PC-3 (cell line): ENCODE data around the gene EGLN2. TPM values are rescaled to one million over a fixed set of nuclear protein-coding genes. Genes with fewer than 3 reads are reported as not detected.
"Not testable (repeated sequence)": the region's sequence is repeated elsewhere in the genome, so short reads cannot be mapped to it uniquely, and the experiment has no call there.

Source experiments
- ATAC-seq: fragments of 200-7000 bp; cut with Tn5 transposase; 2 replicates; pipeline ENCODE4 v1.9.1; 2020; ENCODE audit warnings: mild to moderate bottlenecking, moderate library complexity
- BruUV-seq: library from RNA; stranded (reverse); fragments of 400-500 nt; replicated peaks from 2 replicates; lab custom pipeline; 2021; lab: Mats Ljungman, UMichigan
- CTCF ChIA-PET: fragments of 300-600 bp; sonication (Branson Sonifier 250); formaldehyde crosslinking; loops from one replicate; lab custom pipeline; 2022; ENCODE audit warnings: antibody characterized with exemption; lab: Charles Lee
- POLR2A ChIA-PET: fragments of 300-600 bp; sonication (Branson Sonifier 250); formaldehyde crosslinking; loops from one replicate; lab custom pipeline; 2022; ENCODE audit warnings: antibody characterized with exemption; ENCODE audit not compliant: unreplicated experiment; lab: Charles Lee
- DNase-seq: peaks from one replicate; pipeline ENCODE4 v3.0.0-alpha.2; 2015
- H2AFZ ChIP-seq: fragments of 300-600 bp; sonication (generic); 2 replicates; pipeline ENCODE4 v1.6.0; 2016; ENCODE audit warnings: antibody characterized with exemption, low read length
- H3F3A ChIP-seq: fragments of 300-600 bp; sonication (generic); one replicate; pipeline ENCODE4 v1.6.0; 2017; ENCODE audit warnings: antibody characterized with exemption, low read length, control low read depth, mild to moderate bottlenecking; ENCODE audit not compliant: unreplicated experiment
- H3K27ac ChIP-seq: fragments of 300-600 bp; sonication (generic); 2 replicates; pipeline ENCODE4 v1.5.1; 2016; ENCODE audit warnings: mild to moderate bottlenecking, low read length
- H3K27me3 ChIP-seq: fragments of 300-600 bp; sonication (generic); 2 replicates; pipeline ENCODE4 v1.6.1; 2016; ENCODE audit warnings: low read length, mixed read lengths
- H3K36me3 ChIP-seq: fragments of 300-600 bp; sonication (generic); 2 replicates; pipeline ENCODE4 v1.6.1; 2016; ENCODE audit warnings: low read depth, mixed run types, low read length, mixed read lengths
- H3K4me1 ChIP-seq: fragments of 300-600 bp; sonication (generic); 2 replicates; pipeline ENCODE4 v1.5.1; 2016; ENCODE audit warnings: low read length; ENCODE audit not compliant: insufficient read depth
- H3K4me2 ChIP-seq: fragments of 300-600 bp; sonication (generic); 2 replicates; pipeline ENCODE4 v1.6.0; 2016; ENCODE audit warnings: low read length
- H3K4me3 ChIP-seq: fragments of 300-600 bp; sonication (generic); 2 replicates; pipeline ENCODE4 v1.5.1; 2016; ENCODE audit warnings: mild to moderate bottlenecking, low read length, mixed read lengths
- H3K79me2 ChIP-seq: fragments of 300-600 bp; sonication (generic); 2 replicates; pipeline ENCODE4 v1.6.1; 2017; ENCODE audit warnings: low read length, mixed read lengths
- H3K9ac ChIP-seq: fragments of 300-600 bp; sonication (generic); 2 replicates; pipeline ENCODE4 v1.6.0; 2016; ENCODE audit warnings: mild to moderate bottlenecking, low read length
- H3K9me2 ChIP-seq: fragments of 300-600 bp; sonication (generic); replicated peaks from 2 replicates; pipeline ENCODE4 v1.6.1; 2016; ENCODE audit warnings: mixed run types, low read length, mixed read lengths
- H3K9me3 ChIP-seq: fragments of 300-600 bp; sonication (generic); 2 replicates; pipeline ENCODE4 v1.6.1; 2016; ENCODE audit warnings: low read length, mixed read lengths
- H4K20me1 ChIP-seq: fragments of 300-600 bp; sonication (generic); 2 replicates; pipeline ENCODE4 v1.6.1; 2016; ENCODE audit warnings: low read length, mixed read lengths
- CTCF ChIP-seq: fragments of 300-600 bp; sonication (generic); conservative IDR thresholded peaks from 2 replicates; pipeline ENCODE4 v1.5.1; 2017; ENCODE audit warnings: antibody characterized with exemption, low read depth, mild to moderate bottlenecking, low read length
- EZH2 ChIP-seq: fragments of 300-600 bp; sonication (generic); IDR thresholded peaks from one replicate; pipeline ENCODE4 v1.6.1; 2017; ENCODE audit warnings: antibody characterized with exemption, mild to moderate bottlenecking, low read length; ENCODE audit not compliant: unreplicated experiment
- EZH2phosphoT487 ChIP-seq: fragments of 300-600 bp; sonication (generic); IDR thresholded peaks from 2 replicates; pipeline ENCODE4 v1.6.1; 2018; ENCODE audit warnings: mild to moderate bottlenecking, antibody characterized with exemption, low read length, borderline replicate concordance
- intact Hi-C: fragments of 100-400 bp; cut with micrococcal nuclease; formaldehyde crosslinking; loops from 2 replicates; pipeline ENCODE4 v1.9.0; 2023
- total RNA-seq: library from RNA; depleted of rRNA; stranded (reverse); fragments of >200 nt; gene quantifications from 2 replicates; pipeline ENCODE4 v1.2.3, GENCODE V29; 2014

EGLN2 gene
- total RNA-seq, 1 experiment from 2014 or later: 36.6 TPM

- POLR2A ChIA-PET, H3K4me2 ChIP-seq, H3K4me3 ChIP-seq, intact Hi-C loops, H3K9me2 ChIP-seq, DNase-seq, H4K20me1 ChIP-seq, H3K27ac ChIP-seq, H3K9ac ChIP-seq, H3K79me2 ChIP-seq, CTCF ChIA-PET, H3K4me1 ChIP-seq, H2AFZ ChIP-seq, H3K9me3 ChIP-seq, H3F3A ChIP-seq, BruUV-seq, H3K27me3 ChIP-seq, ATAC-seq, H3K36me3 ChIP-seq: not testable (repeated sequence)
Observed at GRCh38 chr19:40825460-40826095, 26.6 kb downstream of the EGLN2 start.

- ATAC-seq, H3F3A ChIP-seq, H3K9ac ChIP-seq, H2AFZ ChIP-seq, H3K9me2 ChIP-seq, CTCF ChIA-PET, intact Hi-C loops, H3K4me3 ChIP-seq, POLR2A ChIA-PET, H3K79me2 ChIP-seq, H3K27ac ChIP-seq, H3K27me3 ChIP-seq, H3K36me3 ChIP-seq, H3K4me2 ChIP-seq, DNase-seq, BruUV-seq, H3K9me3 ChIP-seq, H4K20me1 ChIP-seq, H3K4me1 ChIP-seq: not testable (repeated sequence)
Observed at GRCh38 chr19:40826312-40826698, 27.3 kb downstream of the EGLN2 start.

- intact Hi-C loops, CTCF ChIA-PET, H3K9ac ChIP-seq, POLR2A ChIA-PET, H4K20me1 ChIP-seq, DNase-seq, H3K4me1 ChIP-seq, H3K4me3 ChIP-seq, H3K27me3 ChIP-seq, H3K9me3 ChIP-seq, ATAC-seq, H3K79me2 ChIP-seq, H3F3A ChIP-seq, BruUV-seq, H3K27ac ChIP-seq, H3K36me3 ChIP-seq, H3K9me2 ChIP-seq, H2AFZ ChIP-seq, H3K4me2 ChIP-seq: not testable (repeated sequence)
Observed at GRCh38 chr19:40826699-40827385, 27.9 kb downstream of the EGLN2 start.

- no peak overlapping the region for H3K27ac ChIP-seq
- ChIA-PET POLR2A (no interaction called here), CTCF (no interaction called here)
- no peaks in the 10 kb centered on the region for H3K27me3 ChIP-seq
- H3K4me3 ChIP-seq: no peak overlapping the region
- H3K4me1 ChIP-seq: peaks cover 7% of the 10 kb centered on the region
- intact Hi-C loops: no loop called here
- H3K4me2 ChIP-seq: no peak overlapping the region
- DNase-seq: no peak
- H4K20me1 ChIP-seq: no peaks in the 10 kb centered on the region
- no peaks in the 10 kb centered on the region for H3K79me2 ChIP-seq
- H3K9ac ChIP-seq: no peak overlapping the region
- no peak for TF ChIP-seq EZH2phosphoT487
- TF ChIP-seq EZH2: no peak
- TF ChIP-seq CTCF: no peak
- ATAC-seq: no peak
- H2AFZ ChIP-seq: no peak overlapping the region
- no peaks in the 10 kb centered on the region for H3K36me3 ChIP-seq
- BruUV-seq: no TSS peak
- H3K9me2 ChIP-seq: no peaks in the 10 kb centered on the region
- H3F3A ChIP-seq: no peaks in the 10 kb centered on the region
- no peaks in the 10 kb centered on the region for H3K9me3 ChIP-seq
Observed at GRCh38 chr19:40827386-40828247, 28.6 kb downstream of the EGLN2 start.
